ENCODE results near the gene BBS10. TPM values are rescaled to one million over a fixed set of nuclear protein-coding genes. Genes with fewer than 3 reads are reported as not detected.
A peak's percentile ranks its signal among the peaks of the same experiment; 100 is the strongest.

Gene BBS10
- total and polyA plus RNA-seq, 2 of the 13 experiments (the other 11 are each of a cell fraction or from before 2014, with no cell fraction given): 4.9 to 7.4 TPM

DNA sequence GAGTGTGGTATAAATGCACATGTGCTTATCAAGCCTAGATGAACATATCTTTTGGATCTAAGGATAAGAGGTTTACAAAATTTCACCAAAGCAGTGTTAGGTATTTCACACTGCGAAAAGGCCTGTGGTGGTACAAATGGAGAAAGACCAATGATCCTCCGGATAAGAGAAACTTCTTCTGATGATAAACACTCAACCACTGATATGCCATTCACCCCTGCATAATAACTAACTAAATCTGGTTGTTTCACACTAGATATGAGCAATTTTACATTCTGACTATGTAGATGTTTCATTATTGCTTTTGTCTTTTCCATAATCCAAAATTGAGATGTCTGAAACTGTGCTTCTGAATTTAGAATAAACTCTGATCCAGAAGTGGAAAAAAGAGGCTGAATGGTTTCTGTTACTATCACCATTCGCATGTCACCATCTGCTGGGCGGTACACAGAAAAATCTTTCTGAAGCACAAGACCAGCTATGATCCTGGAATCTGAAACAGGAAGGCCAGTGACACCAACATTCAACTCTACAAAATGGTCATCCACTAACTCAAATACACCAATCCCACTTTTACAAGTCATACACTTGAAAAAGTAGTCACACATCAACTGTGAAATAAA lies 1.3 kb downstream of the BBS10 start (continued):
- TF ChIP-seq, protein P1, sequence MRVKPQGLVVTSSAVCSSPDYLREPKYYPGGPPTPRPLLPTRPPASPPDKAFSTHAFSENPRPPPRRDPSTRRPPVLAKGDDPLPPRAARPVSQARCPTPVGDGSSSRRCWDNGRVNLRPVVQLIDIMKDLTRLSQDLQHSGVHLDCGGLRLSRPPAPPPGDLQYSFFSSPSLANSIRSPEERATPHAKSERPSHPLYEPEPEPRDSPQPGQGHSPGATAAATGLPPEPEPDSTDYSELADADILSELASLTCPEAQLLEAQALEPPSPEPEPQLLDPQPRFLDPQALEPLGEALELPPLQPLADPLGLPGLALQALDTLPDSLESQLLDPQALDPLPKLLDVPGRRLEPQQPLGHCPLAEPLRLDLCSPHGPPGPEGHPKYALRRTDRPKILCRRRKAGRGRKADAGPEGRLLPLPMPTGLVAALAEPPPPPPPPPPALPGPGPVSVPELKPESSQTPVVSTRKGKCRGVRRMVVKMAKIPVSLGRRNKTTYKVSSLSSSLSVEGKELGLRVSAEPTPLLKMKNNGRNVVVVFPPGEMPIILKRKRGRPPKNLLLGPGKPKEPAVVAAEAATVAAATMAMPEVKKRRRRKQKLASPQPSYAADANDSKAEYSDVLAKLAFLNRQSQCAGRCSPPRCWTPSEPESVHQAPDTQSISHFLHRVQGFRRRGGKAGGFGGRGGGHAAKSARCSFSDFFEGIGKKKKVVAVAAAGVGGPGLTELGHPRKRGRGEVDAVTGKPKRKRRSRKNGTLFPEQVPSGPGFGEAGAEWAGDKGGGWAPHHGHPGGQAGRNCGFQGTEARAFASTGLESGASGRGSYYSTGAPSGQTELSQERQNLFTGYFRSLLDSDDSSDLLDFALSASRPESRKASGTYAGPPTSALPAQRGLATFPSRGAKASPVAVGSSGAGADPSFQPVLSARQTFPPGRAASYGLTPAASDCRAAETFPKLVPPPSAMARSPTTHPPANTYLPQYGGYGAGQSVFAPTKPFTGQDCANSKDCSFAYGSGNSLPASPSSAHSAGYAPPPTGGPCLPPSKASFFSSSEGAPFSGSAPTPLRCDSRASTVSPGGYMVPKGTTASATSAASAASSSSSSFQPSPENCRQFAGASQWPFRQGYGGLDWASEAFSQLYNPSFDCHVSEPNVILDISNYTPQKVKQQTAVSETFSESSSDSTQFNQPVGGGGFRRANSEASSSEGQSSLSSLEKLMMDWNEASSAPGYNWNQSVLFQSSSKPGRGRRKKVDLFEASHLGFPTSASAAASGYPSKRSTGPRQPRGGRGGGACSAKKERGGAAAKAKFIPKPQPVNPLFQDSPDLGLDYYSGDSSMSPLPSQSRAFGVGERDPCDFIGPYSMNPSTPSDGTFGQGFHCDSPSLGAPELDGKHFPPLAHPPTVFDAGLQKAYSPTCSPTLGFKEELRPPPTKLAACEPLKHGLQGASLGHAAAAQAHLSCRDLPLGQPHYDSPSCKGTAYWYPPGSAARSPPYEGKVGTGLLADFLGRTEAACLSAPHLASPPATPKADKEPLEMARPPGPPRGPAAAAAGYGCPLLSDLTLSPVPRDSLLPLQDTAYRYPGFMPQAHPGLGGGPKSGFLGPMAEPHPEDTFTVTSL (CRISPR knock-in tag; IDR thresholded peaks at IDR 0.05; ENCODE audit: borderline replicate concordance): no peak
- TF ChIP-seq MIXL1 (CRISPR knock-in tag; IDR thresholded peaks at IDR 0.05) (no peak), ZNF407 (CRISPR knock-in tag; IDR thresholded peaks at IDR 0.05; ENCODE audit: not compliant biosample characterization) (no peak), NR2F6 (IDR thresholded peaks at IDR 0.05) (no peak), NR2F6 (CRISPR knock-in tag; IDR thresholded peaks at IDR 0.05) (no peak), ZBTB20 (CRISPR knock-in tag; IDR thresholded peaks at IDR 0.05; ENCODE audit: borderline replicate concordance, low read depth) (no peak), STAG1 (CRISPR knock-in tag; IDR thresholded peaks at IDR 0.05) (peak; percentile 85), EEA1 (CRISPR knock-in tag; IDR thresholded peaks at IDR 0.05; ENCODE audit: borderline replicate concordance) (no peak), GFI1 (CRISPR knock-in tag; IDR thresholded peaks at IDR 0.05; ENCODE audit: borderline replicate concordance) (no peak), ZNF335 (CRISPR knock-in tag; IDR thresholded peaks at IDR 0.05) (no peak)
- TF ChIP-seq, protein P2, sequence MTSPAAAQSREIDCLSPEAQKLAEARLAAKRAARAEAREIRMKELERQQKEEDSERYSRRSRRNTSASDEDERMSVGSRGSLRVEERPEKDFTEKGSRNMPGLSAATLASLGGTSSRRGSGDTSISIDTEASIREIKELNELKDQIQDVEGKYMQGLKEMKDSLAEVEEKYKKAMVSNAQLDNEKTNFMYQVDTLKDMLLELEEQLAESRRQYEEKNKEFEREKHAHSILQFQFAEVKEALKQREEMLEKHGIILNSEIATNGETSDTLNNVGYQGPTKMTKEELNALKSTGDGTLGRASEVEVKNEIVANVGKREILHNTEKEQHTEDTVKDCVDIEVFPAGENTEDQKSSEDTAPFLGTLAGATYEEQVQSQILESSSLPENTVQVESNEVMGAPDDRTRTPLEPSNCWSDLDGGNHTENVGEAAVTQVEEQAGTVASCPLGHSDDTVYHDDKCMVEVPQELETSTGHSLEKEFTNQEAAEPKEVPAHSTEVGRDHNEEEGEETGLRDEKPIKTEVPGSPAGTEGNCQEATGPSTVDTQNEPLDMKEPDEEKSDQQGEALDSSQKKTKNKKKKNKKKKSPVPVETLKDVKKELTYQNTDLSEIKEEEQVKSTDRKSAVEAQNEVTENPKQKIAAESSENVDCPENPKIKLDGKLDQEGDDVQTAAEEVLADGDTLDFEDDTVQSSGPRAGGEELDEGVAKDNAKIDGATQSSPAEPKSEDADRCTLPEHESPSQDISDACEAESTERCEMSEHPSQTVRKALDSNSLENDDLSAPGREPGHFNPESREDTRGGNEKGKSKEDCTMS (CRISPR knock-in tag; conservative IDR thresholded peaks at IDR 0.05): no peak

All from HepG2 (cell line).